Ureter (tissue), 1 donor: ENCODE measurements around the gene OSBPL10. TPM values are rescaled to one million over a fixed set of nuclear protein-coding genes. Genes with fewer than 3 reads are reported as not detected.
"Not testable (repeated sequence)": the region's sequence is repeated elsewhere in the genome, so short reads cannot be mapped to it uniquely, and the experiment has no call there.

Experiments
- DNase-seq: peaks from one replicate; pipeline ENCODE4 v3.0.0-alpha.2; 2020; ENCODE audit warnings: low spot score
- total RNA-seq: library from RNA; stranded (reverse); gene quantifications from one replicate; pipeline ENCODE4 v1.2.4, GENCODE V29; 2023
- donor health status: DM: yes; HTN: yes; CAD: no.

The OSBPL10 gene
- total RNA-seq, 1 donor from 2014 or later, result 36.3 TPM

GRCh38 chr3:31993843-31994242, 12.8 kb upstream of the OSBPL10 start:
- DNase-seq, result no peak

- DNase-seq, result not testable (repeated sequence)
Observed at GRCh38 chr3:31992995-31993394, 11.9 kb upstream of the OSBPL10 start.

- DNase-seq, result no peak
Observed at GRCh38 chr3:31988271-31988670, 7.2 kb upstream of the OSBPL10 start.

GRCh38 chr3:31985831-31986230, 4.8 kb upstream of the OSBPL10 start:
- DNase-seq, result no peak

- DNase-seq, result no peak
Observed at GRCh38 chr3:31984321-31984720, 3.3 kb upstream of the OSBPL10 start.

GRCh38 chr3:31980530-31981205, 394 bp downstream of the OSBPL10 start:
- DNase-seq, result peak; percentile 73

GRCh38 chr3:31979001-31979697, 1.9 kb downstream of the OSBPL10 start:
- no peak for DNase-seq

GRCh38 chr3:31978553-31978952, 2.5 kb downstream of the OSBPL10 start:
- no peak for DNase-seq

GRCh38 chr3:31977736-31978135, 3.3 kb downstream of the OSBPL10 start:
- DNase-seq, result no peak

- DNase-seq, result no peak
Observed at GRCh38 chr3:31976302-31976701, 4.8 kb downstream of the OSBPL10 start.

GRCh38 chr3:31974964-31975363, 6.1 kb downstream of the OSBPL10 start:
- no peak for DNase-seq

GRCh38 chr3:31974471-31974870, 6.6 kb downstream of the OSBPL10 start:
- no peak for DNase-seq

- no peak for DNase-seq
Observed at GRCh38 chr3:31973837-31974236, 7.2 kb downstream of the OSBPL10 start.

- DNase-seq, result no peak
Observed at GRCh38 chr3:31973081-31973480, 8.0 kb downstream of the OSBPL10 start.

- DNase-seq, result no peak
Observed at GRCh38 chr3:31971607-31972006, 9.5 kb downstream of the OSBPL10 start.

GRCh38 chr3:31968927-31969418, 12.1 kb downstream of the OSBPL10 start:
- DNase-seq, result no peak

- no peak for DNase-seq
Observed at GRCh38 chr3:31968369-31968926, 12.6 kb downstream of the OSBPL10 start.

- DNase-seq, result no peak
Observed at GRCh38 chr3:31967592-31967991, 13.5 kb downstream of the OSBPL10 start.

- no peak for DNase-seq
Observed at GRCh38 chr3:31966978-31967591, 14.0 kb downstream of the OSBPL10 start.

GRCh38 chr3:31962801-31963205, 18.3 kb downstream of the OSBPL10 start:
- DNase-seq, result no peak

- DNase-seq, result no peak
Observed at GRCh38 chr3:31960793-31961431, 20.1 kb downstream of the OSBPL10 start.
